ENCODE results near the gene ARHGAP44. TPM values are rescaled to one million over a fixed set of nuclear protein-coding genes. Genes with fewer than 3 reads are reported as not detected.

ARHGAP44 gene
- total RNA-seq, 4 donors from 2014 or later, result 10.9 to 22.0 (median 18.7) TPM

DNA sequence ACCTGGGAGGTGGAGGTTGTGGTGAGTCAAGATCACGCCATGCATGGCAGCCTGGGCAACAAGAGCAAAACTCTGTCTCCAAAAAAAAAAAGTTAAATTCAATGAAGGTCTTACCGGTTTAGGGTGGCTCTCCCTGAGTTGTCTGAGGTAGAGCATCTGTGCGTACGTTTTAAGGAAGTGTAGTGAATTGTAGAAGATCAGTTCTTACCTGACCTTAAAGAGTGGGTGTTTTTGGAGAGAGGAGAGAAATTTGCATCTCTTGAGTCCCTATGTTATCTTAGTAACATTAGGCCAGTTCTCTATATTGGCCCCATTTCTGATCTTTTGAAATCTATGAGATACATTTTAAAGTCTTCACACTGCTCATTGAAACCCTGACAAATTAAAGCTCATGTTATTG lies 172.4 kb downstream of the ARHGAP44 start:
- intact Hi-C loops (cut with DNase I), result no loop called here

DNA sequence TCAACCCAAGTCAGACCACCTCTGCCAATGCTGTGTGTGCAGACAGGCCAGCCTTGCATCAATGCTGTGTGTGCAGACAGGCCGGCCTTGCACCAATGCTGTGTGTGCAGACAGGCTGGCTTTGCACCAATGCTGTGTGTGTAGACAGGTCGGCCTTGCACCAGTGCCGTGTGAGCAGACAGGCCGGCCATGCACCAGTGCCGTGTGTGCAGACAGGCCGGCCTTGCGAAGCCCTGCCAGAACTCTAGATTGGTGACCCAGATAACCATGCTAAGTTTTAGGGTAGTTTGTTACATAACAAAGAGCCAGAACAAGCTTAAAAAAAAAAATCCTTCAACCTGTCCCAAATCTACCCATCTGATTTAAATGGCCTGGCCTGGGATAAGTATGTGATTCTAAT lies 174.2 kb downstream of the ARHGAP44 start:
- Histone ChIP-seq H3K27me3 (no peaks in the 10 kb centered on the region), H3K4me1 (no peaks in the 10 kb centered on the region), H3K36me3 (peaks cover 3 to 5% of the 10 kb centered on the region in 2 donors), H3K27ac (no peak overlapping the region), H3K9me3 (no peaks in the 10 kb centered on the region), H3K4me3 (replicated peaks in 1 of 3) (no peak overlapping the region)
- intact Hi-C loops (cut with DNase I), result no loop called here
- TF ChIP-seq, protein P1, sequence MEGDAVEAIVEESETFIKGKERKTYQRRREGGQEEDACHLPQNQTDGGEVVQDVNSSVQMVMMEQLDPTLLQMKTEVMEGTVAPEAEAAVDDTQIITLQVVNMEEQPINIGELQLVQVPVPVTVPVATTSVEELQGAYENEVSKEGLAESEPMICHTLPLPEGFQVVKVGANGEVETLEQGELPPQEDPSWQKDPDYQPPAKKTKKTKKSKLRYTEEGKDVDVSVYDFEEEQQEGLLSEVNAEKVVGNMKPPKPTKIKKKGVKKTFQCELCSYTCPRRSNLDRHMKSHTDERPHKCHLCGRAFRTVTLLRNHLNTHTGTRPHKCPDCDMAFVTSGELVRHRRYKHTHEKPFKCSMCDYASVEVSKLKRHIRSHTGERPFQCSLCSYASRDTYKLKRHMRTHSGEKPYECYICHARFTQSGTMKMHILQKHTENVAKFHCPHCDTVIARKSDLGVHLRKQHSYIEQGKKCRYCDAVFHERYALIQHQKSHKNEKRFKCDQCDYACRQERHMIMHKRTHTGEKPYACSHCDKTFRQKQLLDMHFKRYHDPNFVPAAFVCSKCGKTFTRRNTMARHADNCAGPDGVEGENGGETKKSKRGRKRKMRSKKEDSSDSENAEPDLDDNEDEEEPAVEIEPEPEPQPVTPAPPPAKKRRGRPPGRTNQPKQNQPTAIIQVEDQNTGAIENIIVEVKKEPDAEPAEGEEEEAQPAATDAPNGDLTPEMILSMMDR (IDR thresholded peaks at IDR 0.05), result no peak
- DNase-seq, result no peak
- WGBS, 2 donors, result 93 to 100% methylated on average over 6 to 7 of the region's 7 CpGs

More for the DNA sequence above, 172.4 kb downstream of the ARHGAP44 start:
- DNase-seq, result no peak
- Histone ChIP-seq H3K36me3 (peaks cover 3 to 5% of the 10 kb centered on the region in 2 donors), H3K27me3 (no peaks in the 10 kb centered on the region), H3K4me3 (replicated peaks in 1 of 3) (no peak overlapping the region), H3K27ac (no peak overlapping the region), H3K4me1 (no peaks in the 10 kb centered on the region), H3K9me3 (no peaks in the 10 kb centered on the region)
- no peak for TF ChIP-seq POLR2A (IDR thresholded peaks at IDR 0.05)
- TF ChIP-seq, protein P1 (IDR thresholded peaks at IDR 0.05), result no peak
- 95 to 96% methylated on average over 4 of the region's 4 CpGs for WGBS, 2 donors

DNA sequence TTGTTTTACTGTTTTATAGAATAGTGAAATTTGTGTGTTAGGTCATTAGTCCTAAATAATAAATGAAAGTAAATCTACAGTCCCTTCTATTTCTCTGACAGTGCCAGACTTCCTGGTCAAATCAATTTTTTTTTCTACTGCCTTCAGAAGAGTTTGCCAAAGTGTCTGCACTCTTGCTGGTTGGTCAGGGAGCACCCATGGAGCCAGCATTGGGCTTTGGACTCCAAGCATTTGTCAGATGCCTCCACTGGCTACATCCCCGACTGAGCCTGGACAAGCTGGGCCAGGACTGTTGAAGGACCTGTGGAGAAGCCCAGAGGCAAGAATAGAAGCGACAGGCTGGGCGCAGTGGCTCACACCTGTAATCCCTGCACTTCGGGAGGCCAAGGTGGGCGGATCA lies 174.9 kb downstream of the ARHGAP44 start:
- Histone ChIP-seq H3K4me1 (no peaks in the 10 kb centered on the region), H3K27ac (no peak overlapping the region), H3K27me3 (no peaks in the 10 kb centered on the region), H3K4me3 (replicated peaks in 1 of 3) (no peak overlapping the region), H3K9me3 (no peaks in the 10 kb centered on the region), H3K36me3 (peaks cover 2 to 3% of the 10 kb centered on the region in 2 donors)
- no peak for DNase-seq
- intact Hi-C loops (cut with DNase I), result no loop called here
- WGBS, 2 donors, result 86 to 94% methylated on average over 5 of the region's 5 CpGs
- TF ChIP-seq POLR2A (IDR thresholded peaks at IDR 0.05), result no peak

DNA sequence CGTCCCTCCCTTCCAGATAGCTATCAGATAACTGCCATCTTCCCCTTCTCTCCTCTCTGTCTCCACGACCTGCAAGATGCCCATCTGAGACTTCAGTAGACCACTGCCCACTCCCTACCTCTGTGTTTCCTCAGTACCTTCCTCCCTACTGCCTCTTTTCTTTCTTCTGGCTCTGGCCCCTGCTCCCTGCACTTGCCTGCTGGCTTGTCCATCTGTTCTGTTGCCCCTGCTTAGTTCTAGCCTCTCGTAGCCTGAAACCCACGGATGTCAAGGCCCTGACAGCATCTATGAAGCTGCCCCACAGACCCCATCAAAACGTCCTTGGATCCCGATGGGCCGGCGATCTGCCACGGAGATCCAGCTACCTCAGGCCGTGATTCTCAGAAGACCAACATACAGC lies 175.5 kb downstream of the ARHGAP44 start:
- no peak for TF ChIP-seq POLR2A (IDR thresholded peaks at IDR 0.05)
- TF ChIP-seq, protein P1 (IDR thresholded peaks at IDR 0.05), result no peak
- Histone ChIP-seq H3K4me3 (replicated peaks in 1 of 3) (no peak overlapping the region), H3K4me1 (no peaks in the 10 kb centered on the region), H3K27me3 (no peaks in the 10 kb centered on the region), H3K9me3 (no peaks in the 10 kb centered on the region), H3K27ac (no peak overlapping the region), H3K36me3 (peaks cover 0 to 2% of the 10 kb centered on the region in 2 donors)
- 87 to 93% methylated on average over 10 of the region's 10 CpGs for WGBS, 2 donors
- intact Hi-C loops (cut with DNase I), result no loop called here
- DNase-seq, result no peak

DNA sequence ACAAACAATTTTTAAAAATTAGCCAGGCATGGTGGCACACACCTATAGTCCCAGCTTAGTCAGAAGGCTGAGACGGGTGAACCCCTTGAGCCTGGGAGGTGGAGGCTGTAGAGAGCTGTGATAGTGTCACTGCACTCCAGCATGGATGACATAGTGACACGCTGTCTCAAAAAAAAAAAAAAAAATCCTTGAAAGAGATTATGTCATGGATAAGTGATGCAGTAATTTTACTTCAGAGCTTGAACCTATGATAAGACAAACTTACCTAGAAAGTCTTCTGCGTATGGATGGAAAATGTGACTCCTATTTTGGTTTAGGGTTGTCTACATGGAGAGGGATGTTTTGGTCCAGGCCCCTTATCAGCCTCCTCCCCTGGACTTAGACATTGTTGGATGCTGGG lies 176.7 kb downstream of the ARHGAP44 start:
- DNase-seq, result no peak
- 79 to 97% methylated on average over 3 of the region's 3 CpGs for WGBS, 2 donors
- no peak for TF ChIP-seq POLR2A (IDR thresholded peaks at IDR 0.05)
- TF ChIP-seq, protein P1 (IDR thresholded peaks at IDR 0.05), result no peak
- Histone ChIP-seq H3K9me3 (no peaks in the 10 kb centered on the region), H3K27ac (no peak overlapping the region), H3K4me3 (replicated peaks in 1 of 3) (no peak overlapping the region), H3K36me3 (peaks cover 0 to 2% of the 10 kb centered on the region in 2 donors), H3K27me3 (no peaks in the 10 kb centered on the region), H3K4me1 (no peaks in the 10 kb centered on the region)
- intact Hi-C loops (cut with DNase I), result no loop called here

DNA sequence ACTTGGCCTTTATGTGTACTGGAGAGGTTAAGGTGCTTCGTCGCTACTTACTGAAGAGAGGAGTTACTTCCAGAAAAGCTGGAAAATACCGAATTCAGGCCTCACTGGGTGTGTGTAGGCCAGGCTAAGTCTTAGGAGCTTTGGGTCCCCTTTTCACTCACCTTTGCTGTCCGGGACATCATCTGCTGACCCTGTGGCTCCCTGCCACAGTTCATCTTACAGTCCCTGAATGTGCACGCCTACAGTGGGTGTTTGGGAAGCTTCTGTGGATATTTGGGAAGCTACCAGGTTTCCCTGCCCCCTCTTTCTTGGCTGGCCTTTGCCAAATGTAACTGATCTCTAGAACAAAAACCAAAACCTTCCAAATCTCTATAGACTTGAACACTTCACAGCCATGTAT lies 177.1 kb downstream of the ARHGAP44 start:
- Histone ChIP-seq H3K36me3 (peaks cover 0 to 2% of the 10 kb centered on the region in 2 donors), H3K4me3 (replicated peaks in 1 of 3) (no peak overlapping the region), H3K27ac (no peak overlapping the region), H3K27me3 (no peaks in the 10 kb centered on the region), H3K9me3 (no peaks in the 10 kb centered on the region), H3K4me1 (no peaks in the 10 kb centered on the region)
- intact Hi-C loops (cut with DNase I), result no loop called here
- DNase-seq, result no peak
- WGBS, 2 donors, result 92 to 94% methylated on average over 5 of the region's 5 CpGs
- no peak for TF ChIP-seq POLR2A (IDR thresholded peaks at IDR 0.05)
- TF ChIP-seq, protein P1 (IDR thresholded peaks at IDR 0.05), result no peak

Measured in thyroid gland (tissue), 4 donors.